GM18502 (cell line): Measurements from ENCODE around the gene PPA2.
A peak's percentile ranks its signal among the peaks of the same experiment; 100 is the strongest.
"Not testable (repeated sequence)": the region's sequence is repeated elsewhere in the genome, so short reads cannot be mapped to it uniquely, and the experiment has no call there.

Source experiments
- ATAC-seq: cut with Tn5 transposase; IDR thresholded peaks from one replicate; pipeline ENCODE4 v1.9.1; 2021; ENCODE audit warnings: mild to moderate bottlenecking; ENCODE audit not compliant: unreplicated experiment, poor library complexity

PPA2 gene

DNA sequence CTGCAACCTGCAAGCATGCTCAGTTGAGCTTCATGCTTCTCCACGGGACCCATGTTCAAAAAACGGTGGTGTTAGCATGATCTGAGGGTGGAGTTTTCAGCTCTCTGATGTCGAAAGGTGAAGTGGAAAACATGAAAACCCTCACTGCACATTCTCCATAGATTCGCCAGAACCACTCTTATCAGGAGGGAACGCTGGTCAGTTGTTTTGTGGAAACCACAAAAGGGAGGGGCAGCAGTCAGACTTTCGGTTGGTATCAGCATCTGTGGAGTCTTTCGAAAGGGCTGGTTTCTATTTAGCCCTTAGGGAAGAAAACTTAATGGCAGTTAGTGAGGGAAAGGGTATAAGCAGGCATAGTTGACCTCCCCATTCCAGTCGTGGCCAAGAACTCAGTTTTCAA, 12.6 kb downstream of the PPA2 start:
- ATAC-seq, result peak; percentile 76

DNA sequence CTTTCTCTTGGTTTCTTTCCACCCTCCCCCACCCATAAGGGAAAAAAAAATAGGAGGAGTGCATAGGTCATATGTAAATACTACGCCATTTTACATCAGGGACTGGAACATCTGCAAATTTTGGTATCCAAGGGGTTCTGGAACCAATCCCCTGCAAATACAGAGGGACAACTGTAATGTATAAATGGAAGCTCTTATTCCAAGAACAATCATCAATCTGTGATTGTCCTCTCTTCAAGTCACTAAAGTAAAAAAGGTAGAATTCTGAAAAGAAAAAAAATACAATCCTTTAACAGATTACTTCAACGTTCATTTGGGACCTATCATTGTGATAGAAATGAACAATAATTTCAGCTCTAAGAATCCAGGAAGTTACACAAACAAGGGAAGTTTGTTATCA, 13.6 kb downstream of the PPA2 start:
- no peak for ATAC-seq

DNA sequence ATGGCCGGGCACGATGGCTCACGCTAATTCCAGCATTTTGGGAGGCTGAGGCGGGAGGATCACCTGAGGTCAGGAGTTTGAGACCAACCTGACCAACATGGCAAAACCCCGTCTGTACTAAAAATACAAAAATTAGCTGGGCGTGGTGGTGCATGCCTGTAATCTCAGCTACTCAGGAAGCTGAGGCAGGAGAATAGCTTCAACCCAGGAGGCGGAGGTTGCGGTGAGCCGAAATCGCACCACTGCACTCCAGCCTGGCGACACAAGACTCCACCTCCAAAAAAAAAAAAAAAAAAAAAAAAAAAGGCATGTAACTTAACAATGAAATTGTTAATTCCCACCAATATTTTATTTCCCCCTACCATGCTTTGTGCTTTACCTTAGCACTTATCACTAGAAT, 15.3 kb downstream of the PPA2 start:
- not testable (repeated sequence) for ATAC-seq

DNA sequence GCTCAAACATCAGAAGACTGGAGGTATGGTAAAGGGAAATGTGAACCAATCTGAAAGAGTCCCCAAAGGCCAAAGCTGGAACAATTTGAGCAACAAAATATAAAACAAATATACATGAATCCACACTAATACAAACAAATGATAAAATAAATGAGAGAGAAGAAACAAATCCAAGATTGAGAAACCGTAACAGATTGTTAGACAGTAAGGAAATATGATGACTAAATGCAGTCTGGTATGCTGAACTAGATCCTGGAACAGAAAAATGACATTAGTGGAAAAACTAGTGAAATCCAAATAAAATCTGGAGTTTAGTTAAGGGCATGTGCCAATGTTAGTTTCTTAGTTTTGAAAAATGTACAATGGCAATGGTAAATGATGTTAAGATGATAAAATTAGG, 15.9 kb downstream of the PPA2 start:
- no peak for ATAC-seq

DNA sequence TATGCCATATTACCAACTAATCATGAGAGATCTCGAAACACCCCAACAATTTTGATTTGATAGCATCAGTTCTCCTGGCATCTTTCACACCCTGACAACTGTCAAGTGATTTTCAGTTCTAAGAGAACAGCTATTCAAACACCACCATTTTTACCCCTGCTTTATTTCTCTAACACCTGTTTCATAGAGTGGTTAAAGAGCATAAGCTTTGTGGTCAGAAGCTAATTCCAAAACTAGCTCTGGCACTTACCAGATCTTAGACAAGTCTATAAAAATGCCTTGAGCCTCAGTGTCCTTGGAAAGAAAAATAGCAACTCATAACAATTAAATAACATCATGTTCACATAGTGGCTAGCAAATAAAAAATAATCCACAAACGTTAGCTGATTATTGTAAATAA, 17.9 kb downstream of the PPA2 start:
- ATAC-seq, result no peak

DNA sequence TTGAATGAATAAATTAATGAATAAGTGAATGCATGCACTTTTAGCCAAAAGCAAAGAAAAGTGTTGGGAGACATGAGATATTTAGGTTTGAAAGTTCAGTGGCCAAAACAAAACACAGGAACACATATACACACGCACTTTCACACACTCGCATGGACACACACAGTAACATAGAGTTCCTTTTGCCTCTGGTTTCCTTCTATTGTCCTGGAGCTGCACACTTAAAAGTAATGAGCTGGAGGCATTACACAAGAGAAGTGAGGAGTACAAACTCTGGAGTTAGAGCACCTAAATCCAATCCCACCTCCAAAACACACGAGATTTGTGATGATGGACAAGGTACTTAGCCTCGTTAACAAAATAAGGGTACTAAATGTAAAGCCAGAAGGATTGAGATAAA, 18.7 kb downstream of the PPA2 start:
- ATAC-seq, result no peak

DNA sequence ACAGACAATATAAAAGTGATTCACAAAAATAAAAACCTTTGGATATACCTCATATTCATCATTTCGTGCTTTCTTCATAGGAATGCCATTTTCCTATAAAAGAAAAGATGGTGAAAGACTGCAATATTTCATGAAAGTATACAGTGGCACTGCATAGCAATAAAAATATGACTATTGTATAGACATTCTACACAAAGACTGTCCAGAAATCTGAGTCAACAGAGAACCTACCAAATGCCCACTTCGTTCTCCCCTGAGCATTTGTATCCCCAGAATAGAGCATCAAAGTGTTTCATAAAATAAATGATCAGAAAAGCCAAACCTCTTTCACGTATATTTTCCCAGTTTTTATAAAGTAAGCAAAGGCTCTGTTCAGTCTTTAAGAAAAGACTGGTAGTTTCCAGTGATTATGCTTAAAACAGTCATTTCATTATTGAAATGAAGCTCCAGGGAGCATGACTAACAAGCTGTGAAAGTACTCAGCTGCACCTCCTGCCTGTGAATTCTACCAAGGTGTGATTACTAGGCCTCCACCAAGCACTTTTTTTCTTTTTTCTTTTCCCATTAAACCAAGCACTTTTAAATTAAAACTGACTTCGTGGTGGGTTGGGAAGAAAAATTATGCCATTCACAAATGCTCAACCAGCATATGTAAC, 20.2 kb downstream of the PPA2 start:
- ATAC-seq, result peak; percentile 88

DNA sequence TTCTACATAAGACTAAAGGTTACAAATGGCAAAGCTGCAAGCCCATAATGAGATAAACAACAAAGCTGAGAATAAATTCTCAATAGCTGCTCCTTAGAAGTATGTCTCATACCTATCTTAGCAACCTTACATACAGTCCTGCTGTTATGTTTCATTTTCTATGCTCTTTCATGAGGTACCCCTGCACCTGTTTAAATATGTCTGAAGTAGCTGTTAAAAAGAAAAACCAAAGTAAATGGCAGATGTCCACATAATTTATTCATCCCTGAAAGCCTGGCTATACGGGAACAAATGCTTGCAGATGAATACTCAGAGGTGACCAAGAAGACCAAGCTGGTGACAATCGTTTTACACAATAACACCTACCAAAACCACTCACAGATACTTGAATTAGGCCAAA, 22.5 kb downstream of the PPA2 start:
- ATAC-seq, result no peak

DNA sequence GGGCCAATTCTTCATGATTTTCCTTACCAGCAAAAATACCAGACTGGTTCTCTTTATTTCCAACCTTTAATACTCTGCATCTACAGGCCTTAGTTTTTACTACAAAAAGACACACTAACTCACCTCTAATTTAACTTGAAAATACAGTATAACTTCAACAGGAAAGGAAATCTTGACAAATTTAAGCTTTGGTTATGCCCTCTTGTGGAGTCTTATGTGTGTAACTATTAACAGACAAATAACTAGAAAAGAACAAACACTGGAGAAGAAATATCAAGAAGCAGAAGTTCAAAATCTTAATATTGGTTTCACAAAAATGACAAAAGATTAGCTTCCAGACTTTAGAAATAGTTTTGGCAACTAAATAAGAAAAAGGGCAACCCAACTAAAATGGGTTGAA, 33.0 kb downstream of the PPA2 start:
- ATAC-seq, result no peak

DNA sequence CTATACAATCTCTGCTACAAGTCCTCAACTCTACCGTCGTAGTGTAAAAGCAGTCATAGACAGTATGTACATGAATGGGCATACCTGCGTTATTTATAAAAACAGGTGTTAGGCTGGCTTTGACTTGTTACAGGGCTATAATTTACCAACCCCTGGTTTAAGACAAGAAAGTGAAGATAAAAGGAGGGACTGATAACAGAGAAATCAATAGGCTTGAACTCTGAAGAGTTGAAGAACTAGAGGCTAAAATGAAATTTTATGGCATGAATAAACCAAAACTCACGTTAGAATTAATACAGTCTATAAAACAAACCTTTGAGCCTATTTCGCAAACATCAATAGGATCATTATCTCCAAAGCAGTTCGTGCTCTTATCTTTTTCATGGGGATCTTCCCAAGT, 36.2 kb downstream of the PPA2 start:
- no peak for ATAC-seq

DNA sequence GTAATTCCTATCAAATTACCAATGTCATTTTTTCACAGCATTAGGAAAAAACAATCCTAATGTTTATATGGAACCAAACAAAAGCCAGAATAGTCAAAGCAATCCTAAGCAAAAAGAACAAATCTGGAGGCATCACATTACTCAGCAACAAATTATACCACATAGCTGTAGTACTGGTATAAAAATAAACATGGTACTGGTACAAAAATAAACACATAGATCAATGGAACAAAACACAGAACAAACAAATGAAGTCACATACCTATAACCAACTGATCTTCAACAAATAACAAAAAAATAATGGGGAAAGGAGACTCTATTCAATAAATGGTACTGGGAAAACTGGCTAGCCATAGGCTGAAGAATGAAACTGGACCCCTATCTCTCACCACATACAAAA, 37.4 kb downstream of the PPA2 start:
- ATAC-seq, result no peak

DNA sequence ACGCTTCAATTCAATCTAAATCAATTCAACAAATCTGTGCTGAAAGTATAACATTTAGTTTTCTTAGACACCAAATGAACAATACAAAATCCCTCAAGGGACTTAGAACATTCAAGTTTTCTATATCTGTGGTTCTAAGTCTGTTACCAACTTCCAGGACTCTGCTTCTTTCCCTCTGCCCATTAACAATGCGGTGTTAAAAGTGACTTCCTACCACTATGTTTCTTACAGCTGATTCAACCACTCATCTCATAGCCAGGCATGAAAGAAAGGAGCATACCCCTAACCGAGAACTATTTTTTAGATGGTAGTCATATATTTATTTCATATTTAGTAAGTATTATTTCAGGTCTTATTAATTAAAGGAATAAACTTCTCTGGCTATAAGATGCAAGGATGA, 38.9 kb downstream of the PPA2 start:
- ATAC-seq, result no peak

DNA sequence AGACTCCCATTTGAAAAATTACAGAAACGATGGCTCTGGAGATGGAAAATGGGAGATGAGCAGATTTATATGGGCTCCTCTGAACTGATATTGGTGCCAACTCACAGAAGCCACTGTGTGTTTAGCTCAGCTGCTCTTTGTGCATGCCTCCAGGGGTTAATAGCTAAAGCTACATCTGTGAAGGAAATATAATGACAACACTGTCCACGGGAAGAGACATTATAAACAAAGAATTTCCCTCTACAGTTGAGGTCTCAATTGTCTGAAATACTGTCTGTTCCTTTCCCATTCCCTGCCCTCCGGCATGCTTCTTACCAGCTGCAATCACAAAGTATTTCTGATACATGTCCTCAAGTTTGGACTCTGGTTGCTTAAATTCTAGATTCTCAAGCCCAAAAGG, 40.4 kb downstream of the PPA2 start:
- no peak for ATAC-seq

DNA sequence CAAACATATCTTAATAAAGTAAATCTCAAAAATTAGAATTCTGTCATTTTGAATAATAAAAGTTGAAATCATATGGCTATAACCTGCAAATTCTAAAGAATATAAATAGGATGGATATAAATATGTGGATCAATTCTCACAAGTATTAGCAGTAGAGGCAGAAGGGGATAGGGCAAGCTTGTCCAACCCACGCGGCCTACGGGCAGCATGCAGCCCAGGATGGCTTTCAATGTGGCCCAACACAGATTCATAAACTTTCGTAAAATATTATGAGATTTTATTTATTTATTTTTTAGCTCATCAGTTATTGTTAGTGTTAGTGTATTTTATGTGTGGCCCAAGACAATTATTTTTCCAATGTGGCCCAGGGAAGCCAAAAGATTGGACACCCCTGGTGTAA, 41.4 kb downstream of the PPA2 start:
- no peak for ATAC-seq

DNA sequence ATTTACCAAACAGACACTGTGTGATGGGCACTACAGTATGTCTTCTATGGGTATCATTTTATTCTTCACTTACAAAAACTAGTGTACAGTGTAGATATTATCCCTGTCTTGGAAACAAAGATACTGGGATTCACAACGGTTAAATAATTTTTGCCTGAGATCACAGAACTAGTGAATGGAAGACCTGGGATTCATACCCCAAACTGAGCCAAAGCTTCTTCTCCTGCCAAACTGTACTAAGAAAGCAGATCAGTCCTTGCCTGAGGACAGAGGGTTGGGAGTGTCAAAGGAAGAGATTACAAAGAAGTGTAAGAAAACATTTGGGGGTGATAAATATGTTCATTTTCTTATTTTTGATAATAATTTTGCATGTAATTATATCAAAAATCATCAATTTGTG, 43.1 kb downstream of the PPA2 start:
- no peak for ATAC-seq

DNA sequence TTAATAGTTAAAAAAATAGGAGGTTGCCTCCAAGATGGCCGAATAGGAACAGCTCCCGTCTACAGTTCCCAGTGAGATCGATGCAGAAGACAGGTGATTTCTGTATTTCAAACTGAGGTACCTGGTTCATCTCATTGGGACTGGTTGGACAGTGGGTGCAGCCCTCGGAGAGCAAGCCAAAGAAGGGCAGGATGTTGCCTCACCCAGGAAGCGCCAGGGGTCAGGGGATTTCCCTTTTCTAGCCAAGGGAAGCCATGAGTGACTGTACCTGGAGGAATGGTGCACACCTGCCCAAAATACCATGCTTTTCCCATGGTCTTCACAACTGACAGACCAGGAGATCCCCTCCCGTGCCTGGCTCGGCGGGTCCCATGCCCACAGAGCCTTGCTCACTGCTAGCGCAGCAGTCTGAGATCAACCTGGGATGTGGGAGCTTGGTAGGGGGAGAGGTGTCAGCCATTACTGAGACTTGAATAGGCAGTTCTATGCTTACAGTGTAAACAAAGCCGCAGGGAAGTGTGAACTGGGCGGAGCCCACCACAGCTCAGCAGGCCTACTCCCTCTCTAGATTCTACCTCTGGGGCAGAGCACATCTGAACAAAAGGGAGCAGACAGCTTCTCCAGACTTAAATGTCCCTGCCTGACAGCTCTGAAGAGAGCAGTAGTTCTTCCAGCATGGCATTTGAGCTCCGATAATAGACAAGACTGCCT, 47.5 kb downstream of the PPA2 start:
- ATAC-seq, result no peak

DNA sequence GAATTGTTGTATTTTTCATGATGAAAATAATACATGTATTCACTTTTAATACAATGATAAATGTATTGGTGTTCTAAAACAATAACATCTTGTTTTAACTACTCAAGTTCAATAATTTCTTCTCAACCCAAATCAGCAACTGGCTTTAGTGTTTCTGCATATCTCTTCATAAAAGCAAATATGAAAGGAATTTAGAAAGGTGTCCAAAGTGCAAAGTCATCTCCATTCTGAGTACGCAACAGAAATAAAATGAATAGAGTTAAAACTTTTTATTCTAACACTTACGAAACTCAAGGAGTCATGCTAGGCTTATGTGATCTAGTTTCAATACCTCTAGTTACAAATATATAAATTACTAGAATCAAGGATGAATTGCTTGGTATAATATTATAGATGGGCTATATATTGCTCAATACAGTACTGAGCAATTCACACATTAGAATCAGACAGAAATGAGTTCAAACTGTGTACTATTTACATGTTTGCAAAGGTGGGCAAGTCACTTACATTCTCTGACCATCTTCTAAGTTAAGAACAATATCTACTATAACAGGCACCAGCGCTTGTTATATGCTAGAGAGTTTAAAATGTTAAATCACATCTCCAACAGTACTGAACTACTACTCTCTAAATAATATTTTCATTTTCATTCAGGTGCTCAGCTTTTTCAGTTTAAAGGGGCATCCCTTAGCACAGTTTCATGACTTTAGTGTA, 51.5 kb downstream of the PPA2 start:
- ATAC-seq, result no peak

DNA sequence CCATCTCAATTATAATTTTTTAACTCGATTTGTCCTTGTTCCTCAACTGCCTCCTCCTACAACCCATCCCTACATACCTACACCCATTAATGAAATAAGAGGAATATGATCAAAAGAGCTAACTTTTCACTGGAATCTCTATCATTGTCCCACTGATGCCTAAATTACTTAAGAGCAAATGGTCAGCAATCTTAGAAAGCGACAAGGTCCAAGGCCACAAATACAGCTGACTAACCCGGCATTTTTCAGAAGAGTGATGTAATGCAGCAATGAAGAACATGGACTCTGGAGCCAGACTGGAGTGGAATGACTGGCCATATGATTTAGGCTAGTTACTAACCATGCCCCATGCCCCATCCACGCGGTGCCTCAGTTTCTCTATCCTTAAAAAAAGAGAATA, 56.2 kb downstream of the PPA2 start:
- no peak for ATAC-seq

DNA sequence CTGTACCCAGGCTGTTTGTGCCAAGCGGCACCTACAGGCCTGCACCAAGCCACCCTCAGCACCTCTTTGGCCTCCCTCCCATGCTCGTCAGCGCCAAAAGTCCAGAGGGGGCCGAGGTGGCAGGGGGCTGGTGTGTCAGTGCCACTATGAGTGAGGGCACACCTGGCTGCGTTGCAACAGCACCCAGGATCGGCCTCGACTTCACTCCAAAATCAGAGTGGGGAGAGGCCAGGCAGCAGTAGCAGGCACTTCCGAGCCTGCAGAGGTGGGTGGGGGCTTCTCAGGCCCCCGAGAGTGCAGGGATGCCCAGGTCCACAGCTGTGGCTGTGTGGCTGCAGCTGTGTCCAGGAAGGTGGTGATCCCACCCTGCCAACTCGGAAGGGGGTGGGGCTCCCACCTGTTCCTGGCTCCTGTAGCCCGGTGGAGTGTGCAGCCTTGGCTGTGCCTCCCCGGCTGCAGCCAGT, 58.5 kb downstream of the PPA2 start:
- no peak for ATAC-seq

DNA sequence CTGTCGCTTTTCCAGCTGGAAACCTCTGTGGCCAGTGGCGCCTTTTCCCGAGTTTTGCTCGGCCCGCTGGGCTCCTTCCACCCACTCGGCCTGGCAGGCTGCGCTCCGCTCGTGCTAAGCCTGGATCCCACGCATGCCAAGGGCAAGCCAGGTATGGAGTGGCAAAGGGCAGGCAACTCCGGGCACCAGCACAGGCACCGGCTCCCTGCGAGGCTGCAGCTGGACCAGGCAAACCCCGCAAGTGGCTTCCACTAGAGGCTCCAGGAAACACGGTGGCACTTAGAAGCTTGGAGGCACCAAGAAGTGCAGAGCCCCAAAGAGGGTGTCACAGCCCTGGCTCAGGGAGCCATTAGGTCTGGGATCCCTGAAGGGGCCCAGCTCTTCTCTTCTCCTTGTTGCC, 59.5 kb downstream of the PPA2 start:
- no peak for ATAC-seq

DNA sequence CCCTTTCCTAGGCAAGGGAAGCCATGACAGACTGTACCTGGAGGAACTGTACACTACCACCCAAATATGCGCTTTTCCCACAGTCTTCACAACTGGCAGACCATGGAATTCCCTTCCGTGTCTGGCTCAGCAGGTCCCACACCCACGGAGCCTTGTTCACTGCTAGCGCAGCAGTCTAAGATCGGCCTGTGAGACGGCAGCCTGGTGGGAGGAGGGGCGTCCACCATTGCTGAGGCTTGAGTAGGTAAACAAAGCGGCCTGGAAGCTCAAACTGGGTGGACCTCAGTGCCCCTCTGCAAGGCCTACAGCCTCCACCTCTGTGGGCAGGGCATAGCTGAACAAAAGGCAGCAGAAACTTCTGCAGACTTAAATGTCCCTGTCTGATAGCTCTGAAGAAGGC, 64.7 kb downstream of the PPA2 start:
- not testable (repeated sequence) for ATAC-seq
